NOMO-1 (cell line): ENCODE results near the gene UBAC2.
"Not testable (repeated sequence)": the region's sequence is repeated elsewhere in the genome, so short reads cannot be mapped to it uniquely, and the experiment has no call there.

ENCODE experiments used
- DNase-seq, 2 experiments: peaks; one replicate each; lab custom pipeline; 2025; ENCODE audit not compliant: unreplicated experiment in 2 of 2; lab: John Stamatoyannopoulos, UW

UBAC2 gene

DNA sequence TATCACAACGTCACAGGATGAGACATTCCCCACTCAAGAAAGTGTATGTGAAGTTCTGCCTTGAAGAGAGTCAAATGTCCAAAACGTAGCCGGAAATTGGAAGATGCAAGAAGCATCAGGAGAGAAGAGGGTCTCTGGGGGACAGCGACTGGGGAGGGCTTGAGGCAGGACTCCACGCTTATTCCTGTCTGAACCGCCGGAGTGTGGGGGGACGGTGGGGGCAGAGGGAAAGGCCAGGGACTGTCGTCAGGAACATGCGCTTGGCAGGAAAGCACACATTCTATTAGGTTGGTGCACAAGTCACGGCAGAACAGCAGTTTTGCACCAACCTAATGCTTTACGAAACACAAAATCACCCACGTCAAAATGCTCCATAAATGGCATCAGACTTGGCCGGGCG is 205.3 kb downstream of the UBAC2 start:
- no peak for DNase-seq

DNA sequence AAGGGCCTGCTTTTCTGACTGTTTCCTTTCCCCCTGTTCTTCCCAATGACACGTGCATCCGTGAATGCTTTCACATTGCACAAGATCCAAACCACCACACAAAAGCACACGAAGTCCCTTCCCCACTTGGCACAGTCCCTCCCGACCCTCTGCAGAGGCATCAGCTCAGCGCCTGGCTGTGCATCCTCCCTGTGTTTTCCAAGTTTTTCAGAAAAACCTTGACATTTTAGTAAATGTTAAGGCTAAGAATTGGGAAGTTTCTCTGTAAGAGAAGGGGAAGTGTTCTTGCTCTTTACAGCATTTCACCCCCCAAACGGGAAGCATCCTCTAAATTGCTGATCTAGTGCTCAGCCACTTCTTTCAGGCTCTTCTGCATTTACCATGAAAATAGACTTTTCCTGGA is 206.1 kb downstream of the UBAC2 start:
- peak; percentile 60 to 71 for DNase-seq

- DNase-seq = no peak
These were observed 207.4 kb downstream of the UBAC2 start for GRCh38 chr13:99407906-99408702.

DNA sequence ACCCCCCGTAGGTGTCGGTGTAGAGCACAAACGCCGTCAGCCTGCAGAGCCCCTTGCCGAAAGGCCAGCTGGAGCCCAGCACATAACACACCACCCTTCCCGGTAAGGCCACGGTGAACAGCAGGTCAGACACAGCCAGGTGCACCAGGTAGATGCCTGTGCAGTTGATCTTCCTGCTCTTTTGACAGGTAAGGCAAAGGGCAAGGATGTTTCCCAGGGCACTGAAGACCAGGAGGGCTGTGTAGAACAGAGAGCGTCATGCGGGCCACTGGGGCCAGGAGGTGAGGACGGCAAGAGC is 208.0 kb downstream of the UBAC2 start:
- no peak for DNase-seq

DNA sequence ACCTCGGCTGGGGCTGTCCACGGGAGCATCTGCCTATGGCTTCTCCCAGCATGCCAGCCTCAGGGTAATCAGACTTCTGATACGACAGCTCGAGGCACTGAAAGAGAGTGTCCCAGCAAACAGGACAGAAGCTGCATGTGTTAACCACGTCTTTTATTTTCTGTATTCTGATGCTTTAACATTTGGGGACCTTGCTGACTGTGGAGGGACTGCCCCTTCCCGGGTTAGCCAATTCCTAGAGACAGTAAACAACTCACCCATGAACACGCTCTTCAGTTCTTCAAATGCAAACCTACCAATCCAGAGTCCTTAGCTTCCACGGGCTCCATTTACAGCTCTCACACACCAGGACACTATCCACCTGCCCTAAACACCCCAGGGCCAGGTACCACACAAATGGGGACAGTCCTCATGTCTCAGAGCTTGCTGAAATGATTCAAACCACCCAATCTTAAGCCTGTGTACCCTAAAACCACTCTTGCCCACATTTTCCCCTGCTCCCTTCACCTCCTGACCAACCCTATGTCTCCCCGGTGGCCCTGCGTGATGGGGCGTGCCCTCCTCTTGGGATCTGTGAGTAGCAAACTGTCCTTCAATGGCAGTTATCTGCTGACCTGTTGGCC is 208.9 kb downstream of the UBAC2 start:
- not testable (repeated sequence) for DNase-seq

GRCh38 chr13:99410646-99411475 is 210.2 kb downstream of the UBAC2 start:
- not testable (repeated sequence) for DNase-seq

- no peak for DNase-seq
These were observed 212.2 kb downstream of the UBAC2 start for GRCh38 chr13:99412856-99413255.

- DNase-seq = no peak
These were observed 213.7 kb downstream of the UBAC2 start for GRCh38 chr13:99414048-99414995.

- DNase-seq = no peak
These were observed 214.5 kb downstream of the UBAC2 start for GRCh38 chr13:99415014-99415650.

DNA sequence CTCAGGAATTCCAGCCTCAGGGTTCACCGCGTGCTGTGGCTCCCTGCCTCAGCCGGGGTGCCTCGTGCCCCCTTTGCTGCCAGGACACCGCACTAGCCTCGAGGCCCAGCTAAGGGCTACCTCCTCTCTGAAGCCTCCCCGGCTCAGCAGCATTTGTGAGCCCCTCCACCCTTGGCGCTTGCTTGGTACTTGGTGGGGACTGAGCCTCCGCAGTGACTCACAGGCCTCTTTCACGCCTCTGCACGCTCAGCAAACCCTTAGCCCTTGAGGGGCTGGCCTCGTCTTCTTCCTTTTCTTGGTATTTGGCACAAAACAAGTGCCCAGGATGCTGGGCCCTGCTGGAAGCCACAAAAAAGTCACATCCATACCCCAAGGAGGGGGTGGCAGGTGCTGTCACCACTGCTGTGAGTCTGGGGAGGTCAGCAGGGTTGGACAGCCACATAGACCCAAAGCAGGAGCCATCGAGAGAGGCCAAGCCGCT is 215.2 kb downstream of the UBAC2 start:
- no peak for DNase-seq

DNA sequence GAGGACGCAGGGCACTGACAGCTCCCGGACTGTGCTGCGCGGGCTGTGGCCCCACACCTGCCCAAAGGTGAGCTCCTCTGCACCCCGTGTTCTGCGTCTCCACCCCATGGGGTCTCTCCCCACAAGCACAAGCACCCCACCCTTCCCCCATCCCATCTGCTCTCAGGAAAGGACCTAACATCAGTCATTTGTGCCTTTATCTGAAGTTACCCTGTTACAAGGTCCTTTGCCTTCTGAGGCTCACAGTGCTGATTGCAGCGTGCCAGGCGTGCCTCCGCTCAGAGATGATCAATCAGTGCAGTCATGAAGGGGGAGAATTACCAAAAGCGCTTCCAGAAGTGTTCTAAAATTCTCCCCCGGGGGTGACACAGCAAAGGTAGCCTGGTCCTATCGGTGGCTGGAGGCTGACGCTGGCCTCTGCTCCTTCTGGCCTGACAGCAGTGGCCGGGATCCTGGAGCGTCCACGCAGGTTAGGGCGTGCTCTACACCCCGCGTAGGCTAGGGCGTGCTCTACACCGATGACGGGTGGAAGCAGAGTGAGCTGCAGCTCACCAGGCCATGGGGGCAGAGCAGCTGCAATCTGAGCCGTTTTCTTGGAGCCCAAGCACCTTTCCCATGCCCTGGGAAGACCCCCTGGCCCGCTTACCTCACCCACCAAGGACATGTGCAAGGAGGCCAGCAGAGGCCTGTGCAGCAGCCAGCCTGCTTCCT is 215.9 kb downstream of the UBAC2 start:
- no peak for DNase-seq

- DNase-seq = no peak
These were observed 216.8 kb downstream of the UBAC2 start for GRCh38 chr13:99417201-99418102.

DNA sequence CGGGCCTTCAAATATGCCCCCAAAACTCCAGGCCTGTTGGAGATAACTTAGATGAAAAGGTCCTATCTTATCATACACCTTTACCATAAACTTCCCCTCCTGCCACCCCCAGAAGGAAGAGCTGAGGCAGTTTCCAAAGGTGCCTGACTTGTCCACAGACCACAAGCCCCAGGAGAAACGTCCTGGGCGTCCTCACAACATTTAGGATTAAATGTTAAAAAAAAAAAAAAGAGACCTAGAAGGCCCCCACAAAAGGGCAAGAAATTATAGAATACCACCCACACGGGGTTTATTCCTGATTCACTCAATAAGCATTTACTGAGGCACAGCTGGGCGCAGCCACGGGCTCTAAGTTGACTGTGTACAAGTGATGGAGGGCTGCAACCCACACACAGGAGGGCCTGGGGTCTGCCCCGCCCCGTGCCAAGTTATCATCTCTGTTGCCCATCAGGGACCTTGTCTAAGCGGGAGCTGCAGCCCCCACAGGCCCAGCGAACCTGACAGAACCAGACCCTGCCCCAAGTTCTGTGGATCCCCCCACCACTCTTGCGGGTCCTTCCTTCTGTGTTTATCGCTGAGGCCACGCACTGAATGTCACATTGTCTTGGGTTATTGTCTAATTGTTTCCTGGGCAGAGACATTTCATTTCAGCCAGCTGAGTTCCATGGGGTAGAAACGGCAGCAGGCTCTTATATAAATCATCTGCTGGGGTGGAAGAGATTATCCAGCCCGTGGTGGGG is 217.6 kb downstream of the UBAC2 start:
- no peak for DNase-seq

DNA sequence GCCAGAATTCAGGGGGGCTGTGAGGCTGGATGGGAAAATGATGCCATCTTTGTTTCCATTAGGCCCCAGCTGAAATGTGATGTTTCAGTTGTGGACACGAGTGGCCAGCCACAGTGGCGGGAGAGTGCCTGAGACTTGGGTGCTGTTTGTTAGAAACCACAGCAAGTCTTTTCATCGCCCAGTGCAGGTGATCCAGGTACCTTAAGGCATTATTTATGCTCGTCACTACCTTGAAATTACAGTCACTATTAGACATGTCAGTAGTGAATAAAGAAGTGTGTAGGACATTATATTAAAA is 218.1 kb downstream of the UBAC2 start:
- no peak for DNase-seq

- DNase-seq = no peak
These were observed 219.1 kb downstream of the UBAC2 start for GRCh38 chr13:99419591-99420243.

DNA sequence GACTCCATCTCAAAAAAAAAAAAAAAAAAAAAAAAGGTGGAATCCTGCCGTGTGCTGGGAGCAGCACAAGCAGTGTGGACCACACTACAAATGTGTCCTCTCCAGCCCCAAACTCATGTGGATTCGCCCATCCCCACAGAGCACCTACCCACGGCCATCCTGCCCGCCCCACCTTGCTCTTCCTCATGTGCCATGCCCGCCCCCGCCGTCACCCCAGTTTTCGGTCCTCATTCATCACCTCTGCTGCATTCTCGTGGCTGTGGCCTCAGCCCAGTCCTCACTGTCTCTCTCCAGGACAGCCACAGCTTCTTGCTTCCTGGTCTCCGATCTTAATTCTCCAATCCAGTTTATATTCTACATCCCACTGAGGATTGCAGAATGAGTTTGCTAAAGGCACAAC is 220.6 kb downstream of the UBAC2 start:
- no peak for DNase-seq
